ENCODE measurements around the gene STAMBPL1.

- no peak for TF ChIP-seq FOXA1 (IDR thresholded peaks at IDR 0.05)
- no peak for TF ChIP-seq SP1 (IDR thresholded peaks at IDR 0.05)
- TF ChIP-seq TARDBP (IDR thresholded peaks at IDR 0.05): no peak
- no peak for TF ChIP-seq HDGF (IDR thresholded peaks at IDR 0.05; ENCODE audit: borderline replicate concordance)
- TF ChIP-seq FOXK2 (IDR thresholded peaks at IDR 0.05): no peak
- no peak for TF ChIP-seq BHLHE40 (IDR thresholded peaks at IDR 0.05; ENCODE audit: borderline replicate concordance)
- no peak for TF ChIP-seq L3MBTL2 (conservative IDR thresholded peaks at IDR 0.05)
- TF ChIP-seq SUZ12 (IDR thresholded peaks at IDR 0.05): no peak
- no peak for TF ChIP-seq FOXM1 (IDR thresholded peaks at IDR 0.05; ENCODE audit: borderline replicate concordance)
- TF ChIP-seq CTBP1 (IDR thresholded peaks at IDR 0.05; ENCODE audit: borderline replicate concordance): no peak
Observed at GRCh38 chr10:88943778-88944177, 63.7 kb downstream of the STAMBPL1 start.
